Upper lobe of right lung (tissue), 1 donor: ENCODE data around the gene PCDHGA4. TPM values are rescaled to one million over a fixed set of nuclear protein-coding genes. Genes with fewer than 3 reads are reported as not detected.
"Not testable (repeated sequence)": the region's sequence is repeated elsewhere in the genome, so short reads cannot be mapped to it uniquely, and the experiment has no call there.

ENCODE experiments used
- ATAC-seq: fragments of 200-7000 bp; cut with Tn5 transposase; one replicate; pipeline ENCODE4 v1.9.1; 2020; ENCODE audit warnings: mild to moderate bottlenecking, moderate library complexity
- DNase-seq: peaks from one replicate; pipeline ENCODE4 v3.0.0-alpha.2; 2020
- H3K27ac ChIP-seq: fragments of 200-600 bp; one replicate; pipeline ENCODE4 v1.8.0; 2022
- H3K27me3 ChIP-seq: fragments of 200-600 bp; one replicate; pipeline ENCODE4 v1.8.0; 2022; ENCODE audit warnings: mild to moderate bottlenecking
- H3K36me3 ChIP-seq: fragments of 200-600 bp; one replicate; pipeline ENCODE4 v1.8.0; 2022
- H3K4me1 ChIP-seq: fragments of 200-600 bp; one replicate; pipeline ENCODE4 v1.8.0; 2022
- H3K4me3 ChIP-seq: fragments of 200-600 bp; one replicate; pipeline ENCODE4 v1.8.0; 2022; ENCODE audit warnings: mild to moderate bottlenecking
- H3K9me3 ChIP-seq: fragments of 200-600 bp; one replicate; pipeline ENCODE4 v1.8.0; 2022
- CTCF ChIP-seq: fragments of 200-600 bp; IDR thresholded peaks from one replicate; pipeline ENCODE4 v1.8.0; 2022; ENCODE audit warnings: antibody characterized with exemption
- intact Hi-C: fragments of 100-400 bp; cut with DNase I; formaldehyde crosslinking; loops from one replicate; pipeline ENCODE4 v1.11.0; 2022
- total RNA-seq: library from RNA; stranded (reverse); fragmentation: NEBNext Ultra II Directional; extraction: Animal tissue kit (Norgen Biotek cat#: 25700); gene quantifications from one replicate; pipeline ENCODE4 v1.2.1, GENCODE V29; 2021
- donor health status: DM: no; HTN: yes; CAD: no; lungs with severe emphysema.

Gene PCDHGA4
- total RNA-seq, 1 donor from 2014 or later: 3.9 TPM

GRCh38 chr5:141320225-141321169 lies 34.3 kb upstream of the PCDHGA4 start, which contains the start of gene TAF7:
TAF7 (minus strand) TSS chr5:141320784; CDS start chr5:141320044, 740 bp downstream.
- peak; percentile 97 for DNase-seq
- H3K4me3 ChIP-seq: peak within 1 kb of the TSS; percentile 79
- peak; percentile 99 for ATAC-seq
- intact Hi-C loops: no loop called here
- no peaks in the 10 kb centered on the region for H3K4me1 ChIP-seq
- H3K9me3 ChIP-seq: peaks cover 48% of the 10 kb centered on the region
- no peaks in the 10 kb centered on the region for H3K27me3 ChIP-seq
- no peaks in the 10 kb centered on the region for H3K36me3 ChIP-seq
- peak within 1 kb of the TSS; percentile 96 for H3K27ac ChIP-seq
- peak; percentile 80 for TF ChIP-seq CTCF

- H3K36me3 ChIP-seq: no peaks in the 10 kb centered on the region
- peaks cover 30% of the 10 kb centered on the region for H3K9me3 ChIP-seq
- intact Hi-C loops: no loop called here
- H3K4me3 ChIP-seq: no peak overlapping the region
- no peaks in the 10 kb centered on the region for H3K27me3 ChIP-seq
- no peak for TF ChIP-seq CTCF
- H3K27ac ChIP-seq: no peak overlapping the region
- no peak for DNase-seq
- H3K4me1 ChIP-seq: no peaks in the 10 kb centered on the region
- ATAC-seq: no peak
Observed at GRCh38 chr5:141322261-141322660, 32.6 kb upstream of the PCDHGA4 start.

GRCh38 chr5:141326088-141326854 lies 28.6 kb upstream of the PCDHGA4 start:
- intact Hi-C loops: no loop called here
- no peaks in the 10 kb centered on the region for H3K36me3 ChIP-seq
- peak; percentile 90 for ATAC-seq
- H3K4me3 ChIP-seq: peak overlapping the region; percentile 43
- TF ChIP-seq CTCF: peak; percentile 47
- DNase-seq: peak; percentile 73
- H3K9me3 ChIP-seq: peaks cover 2% of the 10 kb centered on the region
- no peaks in the 10 kb centered on the region for H3K4me1 ChIP-seq
- no peak overlapping the region for H3K27ac ChIP-seq
- H3K27me3 ChIP-seq: peaks cover 3% of the 10 kb centered on the region

GRCh38 chr5:141328231-141328630 lies 26.6 kb upstream of the PCDHGA4 start:
- ATAC-seq: no peak
- TF ChIP-seq CTCF: no peak

GRCh38 chr5:141330299-141331080 lies 24.3 kb upstream of the PCDHGA4 start, which contains the start of gene PCDHGA1:
PCDHGA1 (plus strand) TSS chr5:141330514.
- ATAC-seq (peak; percentile 31), DNase-seq (no peak)
- no peak within 1 kb of the TSS for H3K27ac ChIP-seq
- no peaks in the 10 kb centered on the region for H3K36me3 ChIP-seq
- intact Hi-C loops: no loop called here
- H3K27me3 ChIP-seq: peaks cover 16% of the 10 kb centered on the region
- H3K4me3 ChIP-seq: no peak within 1 kb of the TSS
- TF ChIP-seq CTCF: peak; percentile 21
- H3K9me3 ChIP-seq: no peaks in the 10 kb centered on the region
- no peaks in the 10 kb centered on the region for H3K4me1 ChIP-seq

More at GRCh38 chr5:141328231-141328630, 26.6 kb upstream of the PCDHGA4 start:
- no peak overlapping the region for H3K27ac ChIP-seq
- H3K27me3 ChIP-seq: peaks cover 7% of the 10 kb centered on the region
- DNase-seq: no peak
- no peaks in the 10 kb centered on the region for H3K36me3 ChIP-seq
- H3K4me1 ChIP-seq: no peaks in the 10 kb centered on the region
- no peak overlapping the region for H3K4me3 ChIP-seq
- intact Hi-C loops: no loop called here
- no peaks in the 10 kb centered on the region for H3K9me3 ChIP-seq

- H3K4me3 ChIP-seq, intact Hi-C loops, DNase-seq, H3K36me3 ChIP-seq, H3K4me1 ChIP-seq, ATAC-seq, H3K27ac ChIP-seq: not testable (repeated sequence)
- peaks cover 16% of the 10 kb centered on the region for H3K27me3 ChIP-seq
- H3K9me3 ChIP-seq: peaks cover 13% of the 10 kb centered on the region
Observed at GRCh38 chr5:141332571-141332970, 22.2 kb upstream of the PCDHGA4 start.
